Measurements from ENCODE around the gene DLGAP1.

GRCh38 chr18:3456686-3457069 lies 998.4 kb downstream of the DLGAP1 start:
- TF ChIP-seq POLR2A (IDR thresholded peaks at IDR 0.05; ENCODE audit: extremely low read depth, insufficient read length) (no peak), MAX (IDR thresholded peaks at IDR 0.05; ENCODE audit: low read depth, low read length) (no peak), CTCF (IDR thresholded peaks at IDR 0.05; ENCODE audit: low read depth, low read length) (no peak), MYC (IDR thresholded peaks at IDR 0.05; ENCODE audit: low read depth, low read length) (no peak)

Data from NB4 (cell line).